ENCODE data around the gene GLA.
A peak's percentile ranks its signal among the peaks of the same experiment; 100 is the strongest.

GLA gene

GRCh38 chrX:101449279-101449678 is 41.6 kb upstream of the GLA start:
- Histone ChIP-seq H3K36me3 (ENCODE audit: control insufficient read depth, insufficient read depth, low read length) (no peaks in the 10 kb centered on the region), H3K4me2 (ENCODE audit: low read length) (no peak overlapping the region), H3K9me3 (ENCODE audit: control insufficient read depth, low read length) (no peaks in the 10 kb centered on the region), H3K27ac (no peak overlapping the region), H2AFZ (no peak overlapping the region), H3K9ac (no peak overlapping the region), H3K27me3 (ENCODE audit: control insufficient read depth, insufficient read depth, low read length) (no peaks in the 10 kb centered on the region), H3K4me1 (peaks cover 6% of the 10 kb centered on the region), H3K4me3 (ENCODE audit: low read depth, low read length) (no peak overlapping the region), H3K79me2 (no peaks in the 10 kb centered on the region)
- TF ChIP-seq CTCF (IDR thresholded peaks at IDR 0.05): no peak

GRCh38 chrX:101442085-101442484 is 34.4 kb upstream of the GLA start:
- Histone ChIP-seq H3K9me3 (ENCODE audit: control insufficient read depth, low read length) (no peaks in the 10 kb centered on the region), H3K27ac (peak overlapping the region; percentile 24), H3K27me3 (ENCODE audit: control insufficient read depth, insufficient read depth, low read length) (no peaks in the 10 kb centered on the region), H3K79me2 (no peaks in the 10 kb centered on the region), H3K4me3 (ENCODE audit: low read depth, low read length) (no peak overlapping the region), H3K36me3 (ENCODE audit: control insufficient read depth, insufficient read depth, low read length) (no peaks in the 10 kb centered on the region), H3K4me2 (ENCODE audit: low read length) (no peak overlapping the region), H3K4me1 (no peaks in the 10 kb centered on the region), H3K9ac (no peak overlapping the region), H2AFZ (no peak overlapping the region)
- TF ChIP-seq CTCF (IDR thresholded peaks at IDR 0.05): no peak

- Histone ChIP-seq H3K4me3 (ENCODE audit: low read depth, low read length) (no peak overlapping the region), H3K4me1 (no peaks in the 10 kb centered on the region), H3K4me2 (ENCODE audit: low read length) (no peak overlapping the region), H3K27me3 (ENCODE audit: control insufficient read depth, insufficient read depth, low read length) (no peaks in the 10 kb centered on the region), H3K9me3 (ENCODE audit: control insufficient read depth, low read length) (no peaks in the 10 kb centered on the region), H2AFZ (no peak overlapping the region), H3K9ac (no peak overlapping the region), H3K79me2 (peaks cover 2% of the 10 kb centered on the region), H3K27ac (no peak overlapping the region), H3K36me3 (ENCODE audit: control insufficient read depth, insufficient read depth, low read length) (no peaks in the 10 kb centered on the region)
- no peak for TF ChIP-seq CTCF (IDR thresholded peaks at IDR 0.05)
Observed at GRCh38 chrX:101430457-101431078, 22.8 kb upstream of the GLA start.

- no peak for TF ChIP-seq CTCF (IDR thresholded peaks at IDR 0.05)
Observed at GRCh38 chrX:101429934-101430333, 22.2 kb upstream of the GLA start.

GRCh38 chrX:101427954-101428353 is 20.2 kb upstream of the GLA start:
- Histone ChIP-seq H3K27me3 (ENCODE audit: control insufficient read depth, insufficient read depth, low read length) (no peaks in the 10 kb centered on the region), H3K79me2 (no peaks in the 10 kb centered on the region), H3K27ac (no peak overlapping the region), H3K36me3 (ENCODE audit: control insufficient read depth, insufficient read depth, low read length) (no peaks in the 10 kb centered on the region), H3K4me1 (no peaks in the 10 kb centered on the region), H3K9ac (no peak overlapping the region), H3K4me3 (ENCODE audit: low read depth, low read length) (no peak overlapping the region), H3K9me3 (ENCODE audit: control insufficient read depth, low read length) (no peaks in the 10 kb centered on the region), H3K4me2 (ENCODE audit: low read length) (no peak overlapping the region), H2AFZ (no peak overlapping the region)
- no peak for TF ChIP-seq CTCF (IDR thresholded peaks at IDR 0.05)

More at GRCh38 chrX:101429934-101430333, 22.2 kb upstream of the GLA start:
- Histone ChIP-seq H2AFZ (no peak overlapping the region), H3K9ac (no peak overlapping the region), H3K27me3 (ENCODE audit: control insufficient read depth, insufficient read depth, low read length) (no peaks in the 10 kb centered on the region), H3K4me3 (ENCODE audit: low read depth, low read length) (no peak overlapping the region), H3K27ac (no peak overlapping the region), H3K9me3 (ENCODE audit: control insufficient read depth, low read length) (no peaks in the 10 kb centered on the region), H3K4me2 (ENCODE audit: low read length) (no peak overlapping the region), H3K79me2 (peaks cover 2% of the 10 kb centered on the region), H3K4me1 (no peaks in the 10 kb centered on the region), H3K36me3 (ENCODE audit: control insufficient read depth, insufficient read depth, low read length) (no peaks in the 10 kb centered on the region)
